SK-N-SH (cell line): Measurements from ENCODE around the gene MAP4K5. TPM values are rescaled to one million over a fixed set of nuclear protein-coding genes. Genes with fewer than 3 reads are reported as not detected.

Source experiments
- CTCF ChIA-PET: fragments of 300-600, 350-600 bp; formaldehyde crosslinking; extraction: SDS; loops from one replicate; lab custom pipeline; 2021; lab: Yijun Ruan, JAX
- POLR2A ChIA-PET: fragments of 350-600 bp; sonication (Branson Sonifier 250); formaldehyde crosslinking; extraction: SDS; loops from one replicate; lab custom pipeline; 2020; ENCODE audit warnings: antibody characterized with exemption, inconsistent platforms; lab: Yijun Ruan, JAX
- DNase-seq: peaks from one replicate; pipeline ENCODE4 v3.0.0; 2012
- H2AFZ ChIP-seq: fragments of 200-600 bp; sonication (generic); 2 replicates; pipeline ENCODE4 v1.8.1; 2016; ENCODE audit warnings: antibody characterized with exemption, mild to moderate bottlenecking, low read depth
- H3F3A ChIP-seq: fragments of 200-600 bp; sonication (generic); replicated peaks from 2 replicates; pipeline ENCODE3; 2016; ENCODE audit warnings: antibody characterized with exemption, mild to moderate bottlenecking; ENCODE audit not compliant: insufficient read depth
- H3K27ac ChIP-seq, 2 experiments: fragments of 200-500 bp in 1 of 2; fragments of 200-600 bp in 1 of 2; sonication (Bioruptor generic) in 1 of 2; sonication (generic), shearing (Covaris generic) in 1 of 2; 2 replicates each; pipeline versions ENCODE4 v1.5.1 to v1.6.1; 2014 to 2016; ENCODE audit warnings: low read depth in 2 of 2, inconsistent platforms in 1 of 2, low read length in 1 of 2, mild to moderate bottlenecking in 1 of 2, mixed read lengths in 1 of 2
- H3K27me3 ChIP-seq: fragments of 200-600 bp; sonication (generic), shearing (Covaris generic); 2 replicates; pipeline ENCODE4 v1.6.1; 2016; ENCODE audit warnings: mixed run types; ENCODE audit not compliant: insufficient read depth
- H3K36me3 ChIP-seq, 2 experiments: fragments of 200-500 bp in 1 of 2; fragments of 200-600 bp in 1 of 2; sonication (Bioruptor generic) in 1 of 2; sonication (generic) in 1 of 2; replicated peaks in 1 of 2; 2 replicates each; pipeline versions ENCODE3 to v1.5.1; 2014 to 2016; ENCODE audit warnings: low read length in 1 of 2, mild to moderate bottlenecking in 1 of 2; ENCODE audit not compliant: insufficient read depth in 2 of 2, control insufficient read depth in 1 of 2
- H3K4me1 ChIP-seq, 2 experiments: fragments of 200-500 bp in 1 of 2; fragments of 200-600 bp in 1 of 2; sonication (Bioruptor generic) in 1 of 2; sonication (generic), shearing (Covaris generic) in 1 of 2; 2 replicates each; pipeline versions ENCODE4 v1.5.1 to v1.6.1; 2014 to 2016; ENCODE audit warnings: low read depth in 1 of 2, low read length in 1 of 2, mixed run types in 1 of 2; ENCODE audit not compliant: insufficient read depth in 2 of 2, control insufficient read depth in 1 of 2
- H3K4me2 ChIP-seq: fragments of 200-600 bp; sonication (generic), shearing (Covaris generic); 2 replicates; pipeline ENCODE4 v1.6.1; 2017; ENCODE audit warnings: mixed run types
- H3K4me3 ChIP-seq, 2 experiments: fragments of 200-500 bp in 1 of 2; fragments of 200-600 bp in 1 of 2; sonication (Bioruptor generic) in 1 of 2; sonication (generic), shearing (Covaris generic) in 1 of 2; 2 replicates each; pipeline versions ENCODE4 v1.5.1 to v1.8.1; 2014 to 2016; ENCODE audit warnings: low read depth in 2 of 2, inconsistent platforms in 1 of 2, low read length in 1 of 2, mild to moderate bottlenecking in 1 of 2, mixed read lengths in 1 of 2, moderate library complexity in 1 of 2
- H3K79me2 ChIP-seq: fragments of 200-600 bp; sonication (generic); 2 replicates; pipeline ENCODE4 v1.8.1; 2017; ENCODE audit warnings: mild to moderate bottlenecking; ENCODE audit not compliant: insufficient read depth
- H3K9ac ChIP-seq: fragments of 200-600 bp; sonication (generic); 2 replicates; pipeline ENCODE4 v1.6.1; 2017; ENCODE audit warnings: mixed run types
- H3K9me2 ChIP-seq: fragments of 200-600 bp; sonication (generic); 2 replicates; pipeline ENCODE4 v1.6.1; 2017; ENCODE audit warnings: mixed run types
- H3K9me3 ChIP-seq: fragments of 200-600 bp; sonication (generic); 2 replicates; pipeline ENCODE4 v1.6.1; 2017; ENCODE audit warnings: mixed run types, mild to moderate bottlenecking, moderate library complexity
- H4K20me1 ChIP-seq: fragments of 200-600 bp; sonication (generic); 2 replicates; pipeline ENCODE4 v1.6.1; 2017; ENCODE audit warnings: mild to moderate bottlenecking, mixed run types; ENCODE audit not compliant: insufficient read depth
- CHD2 ChIP-seq: fragments of 150-350 bp; IDR thresholded peaks from 2 replicates; pipeline ENCODE4 v1.6.1; 2018; ENCODE audit warnings: low read length; ENCODE audit not compliant: partially characterized antibody
- ELF1 ChIP-seq: IDR thresholded peaks from 2 replicates; pipeline ENCODE4 v1.4.0; 2012
- EP300 ChIP-seq, 2 experiments: IDR thresholded peaks; 2 replicates each; pipeline versions ENCODE4 v1.4.0 to v1.6.1; 2012; ENCODE audit warnings: borderline replicate concordance in 1 of 2, low read depth in 1 of 2, low read length in 1 of 2
- FOXJ3 ChIP-seq: sonication (generic); formaldehyde crosslinking; IDR thresholded peaks from 2 replicates; pipeline ENCODE4 v1.5.1; 2020; ENCODE audit warnings: mild to moderate bottlenecking, missing genetic modification reagents
- GATA2 ChIP-seq: sonication (generic); formaldehyde crosslinking; IDR thresholded peaks from 2 replicates; pipeline ENCODE4 v1.5.0; 2020; ENCODE audit warnings: mild to moderate bottlenecking, missing genetic modification reagents
- REST ChIP-seq: IDR thresholded peaks from 2 replicates; pipeline ENCODE4 v1.6.1; 2012; ENCODE audit warnings: mild to moderate bottlenecking, low read depth, low read length, moderate library complexity
- RFX5 ChIP-seq: IDR thresholded peaks from 2 replicates; pipeline ENCODE4 v1.6.1; 2012; ENCODE audit warnings: mild to moderate bottlenecking, improper control_type of control experiment, low read length
- SIN3A ChIP-seq: IDR thresholded peaks from 2 replicates; pipeline ENCODE4 v1.6.1; 2012; ENCODE audit warnings: low read depth, mild to moderate bottlenecking, low read length, moderate library complexity, borderline replicate concordance
- TAF1 ChIP-seq: IDR thresholded peaks from 2 replicates; pipeline ENCODE4 v1.6.1; 2012; ENCODE audit warnings: low read depth, mild to moderate bottlenecking, low read length, moderate library complexity, borderline replicate concordance
- YY1 ChIP-seq: IDR thresholded peaks from 2 replicates; pipeline ENCODE4 v1.4.0; 2012; ENCODE audit warnings: low read depth, mild to moderate bottlenecking
- WGBS: methylation state at CpG from one replicate; pipeline ENCODE4 v1.1.6; 2017; ENCODE audit warnings: low lambda C conversion rate; 5-methylcytosine and 5-hydroxymethylcytosine counted together
- polyA plus RNA-seq, 3 experiments: library from polyadenylated mRNA; depleted of rRNA; stranded (reverse); fragments of >200 nt; gene quantifications; 2 replicates each; pipeline ENCODE4 v1.2.3, GENCODE V29; 2012
- TF ChIP-seq, protein P1 (sequence below): fragments of 150-350 bp; IDR thresholded peaks from 2 replicates; pipeline ENCODE4 v1.6.1; 2016; ENCODE audit warnings: mild to moderate bottlenecking, low read depth, low read length
- TF ChIP-seq, protein P2 (sequence below): IDR thresholded peaks from 2 replicates; pipeline ENCODE4; 2012
- TF ChIP-seq, protein P3 (sequence below): fragments of 200-600 bp; sonication (generic); IDR thresholded peaks from 2 replicates; pipeline ENCODE4 v1.6.1; 2017; ENCODE audit warnings: antibody characterized with exemption, mild to moderate bottlenecking, moderate library complexity

MAP4K5 gene
- polyA plus RNA-seq, 1 of the 3 experiments (the other 2 are of a cell fraction): 31.8 TPM

DNA sequence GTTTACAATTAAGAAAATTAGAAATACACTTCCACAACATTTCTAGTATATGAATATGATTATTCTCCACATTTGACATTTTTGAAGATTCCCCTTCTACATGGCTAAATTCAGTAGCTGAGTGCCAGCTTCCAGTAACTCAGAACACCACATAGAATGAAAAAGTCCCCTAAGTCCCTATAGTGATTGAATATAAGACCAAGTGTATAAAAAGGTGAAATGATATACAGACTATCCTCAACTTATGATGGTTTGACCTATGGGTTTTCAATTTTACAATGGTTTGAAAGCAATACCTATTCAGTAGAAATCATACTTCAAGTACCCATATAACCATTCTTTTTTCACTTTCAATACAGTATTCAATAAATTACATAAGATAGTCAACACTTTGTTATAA, 43.4 kb upstream of the MAP4K5 start:
- peaks cover 3% of the 10 kb centered on the region; the same call in 1 of the 2 replicates for H3K79me2 ChIP-seq
- peaks cover 0 to 7% of the 10 kb centered on the region in 2 experiments; a peak in 3 of 4 replicates for H3K4me1 ChIP-seq
- TF ChIP-seq, protein P1, sequence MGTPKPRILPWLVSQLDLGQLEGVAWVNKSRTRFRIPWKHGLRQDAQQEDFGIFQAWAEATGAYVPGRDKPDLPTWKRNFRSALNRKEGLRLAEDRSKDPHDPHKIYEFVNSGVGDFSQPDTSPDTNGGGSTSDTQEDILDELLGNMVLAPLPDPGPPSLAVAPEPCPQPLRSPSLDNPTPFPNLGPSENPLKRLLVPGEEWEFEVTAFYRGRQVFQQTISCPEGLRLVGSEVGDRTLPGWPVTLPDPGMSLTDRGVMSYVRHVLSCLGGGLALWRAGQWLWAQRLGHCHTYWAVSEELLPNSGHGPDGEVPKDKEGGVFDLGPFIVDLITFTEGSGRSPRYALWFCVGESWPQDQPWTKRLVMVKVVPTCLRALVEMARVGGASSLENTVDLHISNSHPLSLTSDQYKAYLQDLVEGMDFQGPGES: no peak
- no peak for TF ChIP-seq ELF1
- no peak for TF ChIP-seq FOXJ3
- TF ChIP-seq GATA2 (CRISPR knock-in tag): no peak
- TF ChIP-seq, protein P2, sequence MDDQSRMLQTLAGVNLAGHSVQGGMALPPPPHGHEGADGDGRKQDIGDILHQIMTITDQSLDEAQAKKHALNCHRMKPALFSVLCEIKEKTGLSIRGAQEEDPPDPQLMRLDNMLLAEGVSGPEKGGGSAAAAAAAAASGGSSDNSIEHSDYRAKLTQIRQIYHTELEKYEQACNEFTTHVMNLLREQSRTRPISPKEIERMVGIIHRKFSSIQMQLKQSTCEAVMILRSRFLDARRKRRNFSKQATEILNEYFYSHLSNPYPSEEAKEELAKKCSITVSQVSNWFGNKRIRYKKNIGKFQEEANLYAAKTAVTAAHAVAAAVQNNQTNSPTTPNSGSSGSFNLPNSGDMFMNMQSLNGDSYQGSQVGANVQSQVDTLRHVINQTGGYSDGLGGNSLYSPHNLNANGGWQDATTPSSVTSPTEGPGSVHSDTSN: no peak
- TF ChIP-seq YY1: no peak
- TF ChIP-seq RFX5: no peak
- no peak for TF ChIP-seq EP300 (IDR thresholded peaks at IDR 0.05; ENCODE audit: borderline replicate concordance in 1 of 2, low read depth in 1 of 2, low read length in 1 of 2)
- TF ChIP-seq, all 33 proteins: peak for 0
- no peak for DNase-seq
- peaks cover 16% of the 10 kb centered on the region for H3K9me3 ChIP-seq
- no peak overlapping the region for H3K9ac ChIP-seq
- no peak overlapping the region for H3K4me3 ChIP-seq
- ChIA-PET CTCF (no interaction called here), POLR2A (no interaction called here)
- peaks cover 7% of the 10 kb centered on the region for H3F3A ChIP-seq
- no peaks in the 10 kb centered on the region for H3K27me3 ChIP-seq
- no peaks in the 10 kb centered on the region for H4K20me1 ChIP-seq
- H3K27ac ChIP-seq: no peak overlapping the region
- peaks cover 0 to 3% of the 10 kb centered on the region in 2 experiments for H3K36me3 ChIP-seq
- no peak overlapping the region for H3K4me2 ChIP-seq
- no peaks in the 10 kb centered on the region for H3K9me2 ChIP-seq
- H2AFZ ChIP-seq: no peak overlapping the region

GRCh38 chr14:50573862-50574261, 41.5 kb upstream of the MAP4K5 start:
- 73% methylated on average over 2 of the region's 2 CpGs for WGBS
- CTCF ChIA-PET: interaction anchor here (1.0 to 1.5 kb wide), 4 partner anchors 27 to 204 kb away, joined by 3 to 8 read pairs (median 4); no protein-coding TSS in a partner anchor

More at GRCh38 chr14:50573862-50574261, 41.5 kb upstream of the MAP4K5 start:
- Histone ChIP-seq H3K9me3 (peaks cover 34% of the 10 kb centered on the region), H3K4me1 (peaks cover 0 to 3% of the 10 kb centered on the region in 2 experiments; a peak in 1 of 4 replicates), H3K4me2 (no peak overlapping the region), H3K79me2 (peaks cover 3% of the 10 kb centered on the region), H3K9me2 (no peaks in the 10 kb centered on the region), H3K36me3 (peaks cover 0 to 5% of the 10 kb centered on the region in 2 experiments), H3K27ac (no peak overlapping the region), H2AFZ (no peak overlapping the region), H3K9ac (no peak overlapping the region), H4K20me1 (no peaks in the 10 kb centered on the region), H3K4me3 (no peak overlapping the region), H3K27me3 (no peaks in the 10 kb centered on the region), H3F3A (no peaks in the 10 kb centered on the region)
- POLR2A ChIA-PET: no interaction called here
- DNase-seq: no peak
- no peak for TF ChIP-seq CHD2
- no peak for TF ChIP-seq TAF1
- TF ChIP-seq, protein P3, sequence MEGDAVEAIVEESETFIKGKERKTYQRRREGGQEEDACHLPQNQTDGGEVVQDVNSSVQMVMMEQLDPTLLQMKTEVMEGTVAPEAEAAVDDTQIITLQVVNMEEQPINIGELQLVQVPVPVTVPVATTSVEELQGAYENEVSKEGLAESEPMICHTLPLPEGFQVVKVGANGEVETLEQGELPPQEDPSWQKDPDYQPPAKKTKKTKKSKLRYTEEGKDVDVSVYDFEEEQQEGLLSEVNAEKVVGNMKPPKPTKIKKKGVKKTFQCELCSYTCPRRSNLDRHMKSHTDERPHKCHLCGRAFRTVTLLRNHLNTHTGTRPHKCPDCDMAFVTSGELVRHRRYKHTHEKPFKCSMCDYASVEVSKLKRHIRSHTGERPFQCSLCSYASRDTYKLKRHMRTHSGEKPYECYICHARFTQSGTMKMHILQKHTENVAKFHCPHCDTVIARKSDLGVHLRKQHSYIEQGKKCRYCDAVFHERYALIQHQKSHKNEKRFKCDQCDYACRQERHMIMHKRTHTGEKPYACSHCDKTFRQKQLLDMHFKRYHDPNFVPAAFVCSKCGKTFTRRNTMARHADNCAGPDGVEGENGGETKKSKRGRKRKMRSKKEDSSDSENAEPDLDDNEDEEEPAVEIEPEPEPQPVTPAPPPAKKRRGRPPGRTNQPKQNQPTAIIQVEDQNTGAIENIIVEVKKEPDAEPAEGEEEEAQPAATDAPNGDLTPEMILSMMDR: no peak
- TF ChIP-seq REST: no peak
- no peak for TF ChIP-seq SIN3A
